H54 (cell line): ENCODE data around the gene DIP2C.

Experiments
- DNase-seq: peaks from one replicate; pipeline ENCODE4 v3.0.0; 2011; ENCODE audit warnings: low spot score, mixed read lengths; ENCODE audit not compliant: insufficient read length
- FAIRE-seq: peaks from 3 replicates; lab custom pipeline; 2011; peaks lifted over from hg19 to GRCh38; lab: Jason Lieb, UNC
- POLR2A ChIP-seq: IDR thresholded peaks from 2 replicates; pipeline ENCODE4 v1.6.1; 2011; ENCODE audit warnings: low read depth, mild to moderate bottlenecking, low read length

DIP2C gene

GRCh38 chr10:260819-261429 lies 428.5 kb downstream of the DIP2C start:
- DNase-seq: no peak
- TF ChIP-seq POLR2A: no peak
- no peak for FAIRE-seq

GRCh38 chr10:251982-252582 lies 437.4 kb downstream of the DIP2C start:
- no peak for TF ChIP-seq POLR2A
- FAIRE-seq: no peak
- DNase-seq: no peak

GRCh38 chr10:248307-248706 lies 441.2 kb downstream of the DIP2C start:
- no peak for FAIRE-seq
- DNase-seq: no peak
- TF ChIP-seq POLR2A: no peak

- DNase-seq (no peak), FAIRE-seq (no peak)
- no peak for TF ChIP-seq POLR2A
Measured at GRCh38 chr10:247480-247879, 442.0 kb downstream of the DIP2C start.

GRCh38 chr10:246431-246830 lies 443.0 kb downstream of the DIP2C start:
- no peak for TF ChIP-seq POLR2A
- FAIRE-seq: no peak
- no peak for DNase-seq

- no peak for DNase-seq
- TF ChIP-seq POLR2A: no peak
- no peak for FAIRE-seq
Measured at GRCh38 chr10:244227-244626, 445.2 kb downstream of the DIP2C start.

GRCh38 chr10:241966-242643 lies 447.4 kb downstream of the DIP2C start:
- no peak for TF ChIP-seq POLR2A
- FAIRE-seq: no peak

GRCh38 chr10:241451-241850 lies 448.0 kb downstream of the DIP2C start:
- DNase-seq (no peak), FAIRE-seq (no peak)
- no peak for TF ChIP-seq POLR2A

More at GRCh38 chr10:241966-242643, 447.4 kb downstream of the DIP2C start:
- DNase-seq: no peak

GRCh38 chr10:239109-239508 lies 450.4 kb downstream of the DIP2C start:
- no peak for TF ChIP-seq POLR2A
- DNase-seq (no peak), FAIRE-seq (no peak)

- FAIRE-seq (no peak), DNase-seq (no peak)
Measured at GRCh38 chr10:235915-236314, 453.6 kb downstream of the DIP2C start.

GRCh38 chr10:234708-235406 lies 454.6 kb downstream of the DIP2C start:
- no peak for FAIRE-seq

More at GRCh38 chr10:235915-236314, 453.6 kb downstream of the DIP2C start:
- TF ChIP-seq POLR2A: no peak

GRCh38 chr10:232878-233277 lies 456.6 kb downstream of the DIP2C start:
- no peak for FAIRE-seq
- no peak for TF ChIP-seq POLR2A
- DNase-seq: no peak

More at GRCh38 chr10:234708-235406, 454.6 kb downstream of the DIP2C start:
- TF ChIP-seq POLR2A: no peak
- DNase-seq: no peak

GRCh38 chr10:232061-232460 lies 457.4 kb downstream of the DIP2C start:
- DNase-seq: no peak
- FAIRE-seq: no peak
- TF ChIP-seq POLR2A: no peak

- no peak for DNase-seq
- FAIRE-seq: no peak
- no peak for TF ChIP-seq POLR2A
Measured at GRCh38 chr10:230758-231157, 458.7 kb downstream of the DIP2C start.
